ENCODE measurements around the gene GTF3C6. TPM values are rescaled to one million over a fixed set of nuclear protein-coding genes. Genes with fewer than 3 reads are reported as not detected.

GTF3C6 gene
- total and polyA plus RNA-seq, 2 of the 13 experiments (the other 11 are each of a cell fraction or from before 2014, with no cell fraction given): 21.6 to 160 TPM

DNA sequence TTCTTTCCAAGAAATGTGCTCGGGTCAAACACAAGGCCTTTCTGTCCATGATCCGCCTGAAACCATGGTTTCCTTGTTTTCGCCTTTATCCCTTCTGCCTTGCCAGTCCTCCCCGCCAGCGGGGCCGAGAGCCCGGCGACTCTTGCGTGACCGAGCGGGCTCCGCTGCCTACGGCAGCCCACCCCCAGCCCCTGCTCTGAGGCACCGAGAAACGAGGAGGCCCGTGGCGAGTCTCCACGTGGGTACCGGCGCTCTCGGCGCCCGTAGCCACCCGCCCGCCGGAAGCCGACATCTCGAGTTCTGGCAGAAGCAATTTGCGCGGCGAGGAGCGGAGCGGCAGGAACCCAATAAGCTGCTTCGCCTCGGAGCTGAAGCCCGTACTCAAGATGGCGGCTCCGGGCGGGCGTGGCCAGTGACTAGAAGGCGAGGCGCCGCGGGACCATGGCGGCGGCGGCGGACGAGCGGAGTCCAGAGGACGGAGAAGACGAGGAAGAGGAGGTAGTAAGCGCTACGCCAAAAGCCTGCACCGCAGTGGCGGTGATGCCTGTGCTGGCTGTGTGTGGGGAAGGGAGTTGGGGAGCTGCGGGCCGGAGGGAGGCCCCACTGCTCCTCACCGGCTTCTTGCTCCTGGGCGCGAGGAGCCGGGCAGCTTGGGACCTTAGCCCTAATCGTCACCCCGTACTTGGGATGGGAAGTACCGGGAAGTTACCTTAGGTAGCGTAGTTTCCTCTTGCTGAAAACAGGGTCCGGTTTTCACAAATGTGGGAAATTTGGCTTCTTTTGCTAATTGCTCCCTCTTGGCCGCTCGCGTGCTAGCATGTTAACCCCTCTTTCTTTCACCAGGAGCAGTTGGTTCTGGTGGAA, at the start of gene GTF3C6 (continued):
- TF ChIP-seq NCOR1 (IDR thresholded peaks at IDR 0.05; ENCODE audit: borderline replicate concordance, low read length) (no peak), ZNF235 (CRISPR knock-in tag; IDR thresholded peaks at IDR 0.05; ENCODE audit: borderline replicate concordance) (peak; percentile 58), ZNF446 (CRISPR knock-in tag; IDR thresholded peaks at IDR 0.05) (no peak; the same call in none of the 2 replicates), ZNF569 (CRISPR knock-in tag; IDR thresholded peaks at IDR 0.05; ENCODE audit: borderline replicate concordance) (peak; percentile 53; the same call in 1 of the 2 replicates), HES4 (CRISPR knock-in tag; IDR thresholded peaks at IDR 0.05; ENCODE audit: borderline replicate concordance) (peak; percentile 91), ZSCAN25 (CRISPR knock-in tag; IDR thresholded peaks at IDR 0.05) (no peak), ZMYM3 (CRISPR knock-in tag; IDR thresholded peaks at IDR 0.05) (peak; percentile 73), ZNF430 (CRISPR knock-in tag; IDR thresholded peaks at IDR 0.05) (peak; percentile 93), ZBTB42 (CRISPR knock-in tag; IDR thresholded peaks at IDR 0.05) (0 out of 2 replicates have a peak, but pooled peaks have one; percentile 59), ZNF790 (CRISPR knock-in tag; IDR thresholded peaks at IDR 0.05; ENCODE audit: borderline replicate concordance) (peak; percentile 85; the same call in 1 of the 2 replicates), RFX1 (IDR thresholded peaks at IDR 0.05) (no peak), KMT2A (CRISPR knock-in tag; IDR thresholded peaks at IDR 0.05) (peak; percentile 92), ZSCAN9 (CRISPR knock-in tag; IDR thresholded peaks at IDR 0.05; ENCODE audit: borderline replicate concordance) (peak; percentile 91), PPARG (CRISPR knock-in tag; conservative IDR thresholded peaks at IDR 0.05) (peak; percentile 49), ZNF749 (CRISPR knock-in tag; IDR thresholded peaks at IDR 0.05; ENCODE audit: borderline replicate concordance) (peak; percentile 81; the same call in 1 of the 2 replicates), ZBTB20 (CRISPR knock-in tag; IDR thresholded peaks at IDR 0.05; ENCODE audit: borderline replicate concordance, low read depth) (peak; percentile 83), GLI4 (CRISPR knock-in tag; IDR thresholded peaks at IDR 0.05; ENCODE audit: borderline replicate concordance) (peak; percentile 74; the same call in 1 of the 2 replicates), SMYD3 (CRISPR knock-in tag; IDR thresholded peaks at IDR 0.05) (peak; percentile 98), NR2F1 (CRISPR knock-in tag; IDR thresholded peaks at IDR 0.05) (no peak)
- TF ChIP-seq, protein P1, sequence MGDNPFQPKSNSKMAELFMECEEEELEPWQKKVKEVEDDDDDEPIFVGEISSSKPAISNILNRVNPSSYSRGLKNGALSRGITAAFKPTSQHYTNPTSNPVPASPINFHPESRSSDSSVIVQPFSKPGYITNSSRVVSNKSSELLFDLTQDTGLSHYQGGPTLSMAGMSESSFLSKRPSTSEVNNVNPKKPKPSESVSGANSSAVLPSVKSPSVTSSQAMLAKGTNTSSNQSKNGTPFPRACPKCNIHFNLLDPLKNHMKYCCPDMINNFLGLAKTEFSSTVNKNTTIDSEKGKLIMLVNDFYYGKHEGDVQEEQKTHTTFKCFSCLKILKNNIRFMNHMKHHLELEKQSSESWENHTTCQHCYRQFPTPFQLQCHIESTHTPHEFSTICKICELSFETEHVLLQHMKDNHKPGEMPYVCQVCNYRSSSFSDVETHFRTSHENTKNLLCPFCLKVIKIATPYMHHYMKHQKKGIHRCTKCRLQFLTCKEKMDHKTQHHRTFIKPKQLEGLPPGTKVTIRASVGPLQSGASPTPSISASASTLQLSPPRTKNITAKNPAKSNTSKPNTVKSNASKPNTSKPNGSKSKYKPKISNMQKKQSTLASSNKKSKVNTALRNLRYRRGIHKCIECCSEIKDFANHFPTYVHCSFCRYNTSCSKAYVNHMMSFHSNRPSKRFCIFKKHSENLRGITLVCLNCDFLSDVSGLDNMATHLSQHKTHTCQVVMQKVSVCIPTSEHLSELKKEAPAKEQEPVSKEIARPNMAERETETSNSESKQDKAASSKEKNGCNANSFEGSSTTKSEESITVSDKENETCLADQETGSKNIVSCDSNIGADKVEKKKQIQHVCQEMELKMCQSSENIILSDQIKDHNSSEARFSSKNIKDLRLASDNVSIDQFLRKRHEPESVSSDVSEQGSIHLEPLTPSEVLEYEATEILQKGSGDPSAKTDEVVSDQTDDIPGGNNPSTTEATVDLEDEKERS (CRISPR knock-in tag; IDR thresholded peaks at IDR 0.05): peak; percentile 83; the same call in 1 of the 2 replicates
- TF ChIP-seq, protein P2, sequence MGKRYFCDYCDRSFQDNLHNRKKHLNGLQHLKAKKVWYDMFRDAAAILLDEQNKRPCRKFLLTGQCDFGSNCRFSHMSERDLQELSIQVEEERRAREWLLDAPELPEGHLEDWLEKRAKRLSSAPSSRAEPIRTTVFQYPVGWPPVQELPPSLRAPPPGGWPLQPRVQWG (CRISPR knock-in tag; IDR thresholded peaks at IDR 0.05; ENCODE audit: borderline replicate concordance, low read depth): no peak
- TF ChIP-seq, protein P3, sequence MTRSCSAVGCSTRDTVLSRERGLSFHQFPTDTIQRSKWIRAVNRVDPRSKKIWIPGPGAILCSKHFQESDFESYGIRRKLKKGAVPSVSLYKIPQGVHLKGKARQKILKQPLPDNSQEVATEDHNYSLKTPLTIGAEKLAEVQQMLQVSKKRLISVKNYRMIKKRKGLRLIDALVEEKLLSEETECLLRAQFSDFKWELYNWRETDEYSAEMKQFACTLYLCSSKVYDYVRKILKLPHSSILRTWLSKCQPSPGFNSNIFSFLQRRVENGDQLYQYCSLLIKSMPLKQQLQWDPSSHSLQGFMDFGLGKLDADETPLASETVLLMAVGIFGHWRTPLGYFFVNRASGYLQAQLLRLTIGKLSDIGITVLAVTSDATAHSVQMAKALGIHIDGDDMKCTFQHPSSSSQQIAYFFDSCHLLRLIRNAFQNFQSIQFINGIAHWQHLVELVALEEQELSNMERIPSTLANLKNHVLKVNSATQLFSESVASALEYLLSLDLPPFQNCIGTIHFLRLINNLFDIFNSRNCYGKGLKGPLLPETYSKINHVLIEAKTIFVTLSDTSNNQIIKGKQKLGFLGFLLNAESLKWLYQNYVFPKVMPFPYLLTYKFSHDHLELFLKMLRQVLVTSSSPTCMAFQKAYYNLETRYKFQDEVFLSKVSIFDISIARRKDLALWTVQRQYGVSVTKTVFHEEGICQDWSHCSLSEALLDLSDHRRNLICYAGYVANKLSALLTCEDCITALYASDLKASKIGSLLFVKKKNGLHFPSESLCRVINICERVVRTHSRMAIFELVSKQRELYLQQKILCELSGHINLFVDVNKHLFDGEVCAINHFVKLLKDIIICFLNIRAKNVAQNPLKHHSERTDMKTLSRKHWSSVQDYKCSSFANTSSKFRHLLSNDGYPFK (CRISPR knock-in tag; IDR thresholded peaks at IDR 0.05; ENCODE audit: borderline replicate concordance): peak; percentile 89; the same call in 1 of the 2 replicates
